K562 treated with DMSO at 1 percent for 12 hours (cell line): ENCODE results near the gene EVPLL. TPM values are rescaled to one million over a fixed set of nuclear protein-coding genes. Genes with fewer than 3 reads are reported as not detected.

ENCODE experiments used
- total RNA-seq: library from RNA; unstranded; fragments of 300-600 nt; gene quantifications from 2 replicates; pipeline ENCODE4 v1.2.3, GENCODE V29; 2022; ENCODE audit not compliant: insufficient read depth

Gene EVPLL
- total RNA-seq, result not detected in 2 replicates

DNA sequence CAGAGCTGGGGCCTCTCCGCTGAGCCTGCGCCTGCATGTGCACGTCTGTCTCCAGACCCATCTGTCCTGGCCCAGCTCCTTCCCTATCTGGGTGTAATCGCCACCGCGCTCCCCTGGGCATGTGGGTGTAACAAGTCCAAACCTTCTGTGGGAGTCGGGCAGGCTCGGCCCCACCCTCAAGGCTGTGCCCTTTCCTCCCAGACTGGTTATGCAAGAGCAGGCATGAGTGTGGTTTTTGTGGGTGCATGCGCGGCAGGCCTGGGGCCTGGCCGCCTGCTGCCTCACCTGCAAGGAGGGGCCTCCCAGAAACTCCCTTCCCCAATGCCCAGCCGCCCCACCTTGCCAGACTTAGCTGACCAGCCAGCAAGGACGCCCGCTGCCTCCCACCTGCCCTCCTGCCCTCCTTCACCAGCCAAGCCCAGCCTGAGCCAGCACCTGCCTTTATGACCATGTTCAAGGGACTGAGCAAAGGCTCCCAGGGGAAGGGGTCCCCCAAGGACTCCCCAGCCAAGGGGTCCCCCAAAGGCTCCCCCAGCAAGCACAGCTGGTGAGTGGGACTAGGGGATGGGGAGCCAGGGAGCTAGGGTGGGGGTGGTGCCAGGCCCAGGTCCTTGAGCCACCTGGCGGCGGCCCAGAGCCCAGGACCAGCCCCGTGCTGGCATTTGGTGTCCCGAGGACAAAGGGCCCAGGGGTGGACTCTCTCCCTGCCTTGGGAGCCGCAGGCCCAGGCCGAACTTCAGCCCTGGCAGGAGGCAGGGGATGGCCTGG, at the start of gene EVPLL:
Gene EVPLL (plus strand): TSS at position 342 of the 768 bp plus-strand sequence. CDS start 3,160 bp downstream, outside the sequence.

DNA sequence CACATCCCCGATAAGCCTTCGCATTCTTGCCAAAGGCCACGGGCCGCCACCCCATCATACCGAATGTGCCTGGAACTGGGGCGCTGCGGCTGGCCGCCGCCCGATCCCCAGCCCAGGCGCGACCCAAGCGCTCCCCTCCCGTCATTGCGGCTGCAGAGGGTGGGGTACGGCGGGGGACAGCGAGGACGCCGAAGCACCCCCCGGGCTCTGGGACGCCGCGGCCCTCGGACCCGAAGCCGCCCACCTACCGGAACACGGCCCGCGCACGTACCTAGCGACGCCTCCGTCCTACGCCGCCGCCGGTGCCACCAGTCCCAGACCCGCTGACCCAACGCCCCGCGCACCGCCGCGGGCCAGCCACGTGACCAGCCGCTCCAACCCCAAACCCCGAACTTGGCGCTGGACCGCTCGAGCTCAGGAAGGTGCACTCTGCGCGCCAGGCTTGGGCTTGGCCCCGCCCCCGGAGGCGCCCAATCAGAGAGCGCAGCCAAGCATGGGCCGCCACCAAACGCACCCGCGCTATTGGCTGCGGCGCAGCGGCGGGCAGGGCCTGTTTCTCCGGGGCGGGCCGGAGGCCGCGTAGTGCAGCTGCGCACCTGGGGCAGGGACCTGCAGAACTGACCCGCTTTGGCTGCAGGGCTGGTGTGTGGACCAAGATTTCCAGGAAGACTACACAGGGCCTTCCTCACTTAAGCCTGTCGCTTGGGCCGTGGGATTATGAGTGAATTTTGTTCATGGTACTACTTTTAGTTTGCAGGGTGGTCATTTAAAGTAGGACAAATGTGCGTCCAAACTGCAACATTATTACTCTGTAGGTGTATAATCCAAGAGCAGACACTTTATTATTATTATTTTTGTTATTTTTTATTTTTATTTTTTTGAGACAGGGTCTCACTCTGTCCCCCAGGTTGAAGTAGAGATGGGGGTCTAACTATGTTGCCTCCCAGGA, 14.2 kb upstream of the EVPLL start, which contains the start of gene SHMT1:
Gene SHMT1 (minus strand): TSS at position 450 of the 949 bp plus-strand sequence. CDS start 7,569 bp downstream, outside the sequence.

Other genes with a start within 250 kb of the EVPLL start
- gene ALKBH5, start 193.9 kb upstream of the EVPLL start, total RNA-seq, result 34.7 and 60.3 TPM in 2 replicates
- gene LLGL1, start 152.1 kb upstream of the EVPLL start, total RNA-seq, result 13.5 and 22.7 TPM in 2 replicates
- 117 and 120 TPM in 2 replicates for gene FLII, start 119.0 kb upstream of the EVPLL start, total RNA-seq
- 9.7 and 10.3 TPM in 2 replicates for gene MIEF2, start 117.1 kb upstream of the EVPLL start, total RNA-seq
- 11.3 and 40.6 TPM in 2 replicates for gene TOP3A, start 62.8 kb upstream of the EVPLL start, total RNA-seq
- gene SMCR8, start 62.5 kb upstream of the EVPLL start, total RNA-seq, result 3.0 and 14.5 TPM in 2 replicates
- 34.7 and 47.5 TPM in 2 replicates for gene SHMT1, start 14.2 kb upstream of the EVPLL start, total RNA-seq
- gene LGALS9C, start 99.0 kb downstream of the EVPLL start, total RNA-seq, result not detected in 2 replicates